Measurements from ENCODE around the gene LACTBL1. TPM values are rescaled to one million over a fixed set of nuclear protein-coding genes. Genes with fewer than 3 reads are reported as not detected.

The LACTBL1 gene
- total and polyA plus RNA-seq, 2 of the 8 experiments (the other 6 are each of a cell fraction or from before 2014, with no cell fraction given), result not detected

DNA sequence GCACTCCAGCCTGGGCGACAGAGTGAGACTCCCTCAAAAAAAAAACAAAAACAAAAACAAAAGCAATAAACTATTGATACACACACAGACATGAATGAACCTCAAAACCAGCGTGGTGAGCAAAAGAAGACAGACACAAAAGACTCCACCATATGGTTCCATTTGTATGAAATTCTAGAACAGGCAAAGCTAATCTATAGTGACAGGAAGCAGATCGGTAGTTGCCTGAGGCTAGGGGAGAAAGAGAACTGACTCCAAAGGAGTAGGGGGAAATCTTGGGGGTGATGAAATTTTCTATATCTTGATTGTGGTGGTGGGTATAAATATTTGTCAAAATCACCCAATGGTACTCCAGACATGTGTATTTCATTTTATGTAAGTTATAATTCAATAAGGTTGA, 20.9 kb downstream of the LACTBL1 start (continued):
- TF ChIP-seq, protein P1, sequence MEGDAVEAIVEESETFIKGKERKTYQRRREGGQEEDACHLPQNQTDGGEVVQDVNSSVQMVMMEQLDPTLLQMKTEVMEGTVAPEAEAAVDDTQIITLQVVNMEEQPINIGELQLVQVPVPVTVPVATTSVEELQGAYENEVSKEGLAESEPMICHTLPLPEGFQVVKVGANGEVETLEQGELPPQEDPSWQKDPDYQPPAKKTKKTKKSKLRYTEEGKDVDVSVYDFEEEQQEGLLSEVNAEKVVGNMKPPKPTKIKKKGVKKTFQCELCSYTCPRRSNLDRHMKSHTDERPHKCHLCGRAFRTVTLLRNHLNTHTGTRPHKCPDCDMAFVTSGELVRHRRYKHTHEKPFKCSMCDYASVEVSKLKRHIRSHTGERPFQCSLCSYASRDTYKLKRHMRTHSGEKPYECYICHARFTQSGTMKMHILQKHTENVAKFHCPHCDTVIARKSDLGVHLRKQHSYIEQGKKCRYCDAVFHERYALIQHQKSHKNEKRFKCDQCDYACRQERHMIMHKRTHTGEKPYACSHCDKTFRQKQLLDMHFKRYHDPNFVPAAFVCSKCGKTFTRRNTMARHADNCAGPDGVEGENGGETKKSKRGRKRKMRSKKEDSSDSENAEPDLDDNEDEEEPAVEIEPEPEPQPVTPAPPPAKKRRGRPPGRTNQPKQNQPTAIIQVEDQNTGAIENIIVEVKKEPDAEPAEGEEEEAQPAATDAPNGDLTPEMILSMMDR (IDR thresholded peaks at IDR 0.05; ENCODE audit: control extremely low read depth in 1 of 3, insufficient read depth in 1 of 3, low read depth in 1 of 3, low read length in 3 of 3), result no peak
- TF ChIP-seq MAFK (IDR thresholded peaks at IDR 0.05; ENCODE audit: low read depth, low read length) (no peak), CHD1 (IDR thresholded peaks at IDR 0.05; ENCODE audit: low read depth, low read length) (no peak), RNF2 (IDR thresholded peaks at IDR 0.05; ENCODE audit: borderline replicate concordance, low read depth, low read length, missing control alignments, poor library complexity, severe bottlenecking) (no peak), HDAC6 (IDR thresholded peaks at IDR 0.05; ENCODE audit: low read depth, low read length) (no peak), GTF2F1 (IDR thresholded peaks at IDR 0.05; ENCODE audit: borderline replicate concordance, low read depth, low read length) (no peak), CBX8 (IDR thresholded peaks at IDR 0.05; ENCODE audit: borderline replicate concordance, low read depth, low read length) (no peak)

Measured in H1 (cell line).